DMS79 (cell line): ENCODE measurements around the gene FRMPD1.

Experiments
- DNase-seq: peaks from one replicate; lab custom pipeline; 2025; lab: John Stamatoyannopoulos, UW

FRMPD1 gene

GRCh38 chr9:37626708-37627292, 24.0 kb upstream of the FRMPD1 start:
- peak; percentile 6 for DNase-seq

DNA sequence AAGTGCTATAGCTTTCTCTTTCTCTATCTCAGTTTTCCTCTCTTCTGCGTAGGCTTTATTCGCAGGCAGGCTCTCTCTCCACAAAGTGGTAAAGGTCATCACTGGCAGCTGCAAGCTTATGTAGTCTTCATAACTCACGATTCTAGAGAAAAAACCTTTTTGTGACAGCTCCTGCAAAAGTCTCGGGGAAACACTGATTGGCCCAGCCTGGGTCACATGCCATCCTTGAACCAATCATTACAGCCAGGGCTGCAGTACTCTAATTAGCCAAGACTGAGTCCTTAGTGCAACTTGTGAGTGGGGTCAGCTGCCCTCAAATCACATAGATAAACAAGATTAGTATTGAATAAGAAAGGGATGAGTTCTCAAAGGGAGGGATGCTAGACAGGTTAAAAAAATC, 18.3 kb upstream of the FRMPD1 start:
- DNase-seq, result no peak

GRCh38 chr9:37635808-37636207, 14.9 kb upstream of the FRMPD1 start:
- DNase-seq, result no peak

DNA sequence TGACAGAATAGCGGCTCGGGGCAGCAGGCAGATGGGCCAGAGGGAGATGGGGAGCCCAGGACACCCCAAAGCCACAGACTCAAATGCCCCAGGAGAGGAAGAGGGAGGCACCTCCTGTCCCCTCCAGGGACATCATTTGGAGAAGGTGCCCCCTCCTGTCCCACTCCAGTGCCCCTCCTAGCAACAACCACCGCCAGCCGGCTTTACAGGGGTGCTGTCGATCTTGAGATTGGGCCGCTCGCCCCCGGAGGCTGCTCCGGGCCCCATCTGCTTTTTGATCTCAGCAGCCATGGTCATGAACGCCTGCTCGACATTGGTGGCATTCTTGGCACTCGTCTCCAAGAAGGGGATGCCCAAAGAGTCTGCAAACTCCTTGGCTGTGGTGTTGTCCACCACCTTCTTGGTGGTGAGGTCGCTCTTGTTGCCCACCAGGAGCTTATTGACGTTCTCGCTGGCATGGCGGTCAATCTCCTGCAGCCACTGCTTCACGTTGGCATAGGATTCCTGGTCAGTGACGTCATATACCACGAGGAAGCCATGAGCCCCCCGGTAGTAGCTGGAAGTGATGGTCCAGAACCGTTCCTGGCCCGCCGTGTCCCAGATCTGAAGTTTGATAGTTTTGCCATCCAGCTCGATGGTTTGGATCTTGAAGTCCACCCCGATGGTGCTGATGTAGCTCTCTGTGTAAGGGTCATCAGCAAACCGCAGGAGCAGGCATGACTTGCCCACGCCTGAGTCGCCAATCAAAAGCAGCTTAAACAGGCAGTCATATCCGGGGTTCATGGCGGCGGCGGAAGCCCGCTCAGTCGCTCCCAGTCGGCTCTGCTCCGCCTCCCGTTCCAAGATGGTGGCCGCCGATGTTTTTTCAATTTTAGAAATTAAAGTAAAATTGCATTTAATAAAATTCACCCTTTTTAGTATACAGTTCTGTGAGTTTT, 14.0 kb upstream of the FRMPD1 start:
- no peak for DNase-seq

- no peak for DNase-seq
These were observed 11.5 kb upstream of the FRMPD1 start for GRCh38 chr9:37639109-37639762.

DNA sequence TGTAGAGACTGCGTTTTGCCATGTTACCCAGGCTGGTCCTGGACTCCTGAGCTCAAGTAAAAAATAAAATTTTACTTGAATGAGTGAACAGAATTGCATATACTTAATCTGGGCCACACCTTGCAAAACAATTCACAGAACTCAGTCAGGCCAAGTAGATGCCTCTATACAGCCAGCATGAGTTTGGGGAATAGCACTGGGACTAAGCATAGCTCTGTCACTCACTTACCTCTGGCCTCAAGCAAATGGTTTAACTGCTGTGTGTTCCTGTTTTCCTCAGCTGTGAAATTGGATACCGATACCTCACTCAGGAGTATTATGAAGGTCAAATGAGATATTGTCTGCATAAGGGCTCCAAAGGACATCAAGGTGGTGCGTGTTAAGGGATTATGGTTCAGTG, 10.9 kb upstream of the FRMPD1 start:
- no peak for DNase-seq

DNA sequence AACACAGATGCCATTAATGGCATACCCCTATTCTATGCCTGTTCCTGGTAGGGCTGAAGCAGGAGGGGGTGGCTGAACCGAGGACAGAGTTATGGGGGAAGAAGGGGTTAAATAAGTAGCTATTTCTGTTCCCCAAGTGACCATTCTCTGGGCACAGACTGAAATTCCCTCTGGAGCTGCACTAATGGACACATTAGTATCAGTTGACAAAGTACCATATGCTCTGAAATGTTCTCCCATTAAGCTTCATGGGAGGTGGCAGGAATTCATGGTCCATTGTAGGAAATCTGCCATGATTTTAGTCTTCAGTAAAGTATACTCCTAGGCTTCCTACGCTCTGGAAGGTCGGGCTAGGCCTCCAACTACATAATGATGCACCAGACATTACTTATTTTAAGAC, 10.5 kb upstream of the FRMPD1 start:
- DNase-seq, result no peak

GRCh38 chr9:37641331-37641730, 9.4 kb upstream of the FRMPD1 start:
- no peak for DNase-seq

DNA sequence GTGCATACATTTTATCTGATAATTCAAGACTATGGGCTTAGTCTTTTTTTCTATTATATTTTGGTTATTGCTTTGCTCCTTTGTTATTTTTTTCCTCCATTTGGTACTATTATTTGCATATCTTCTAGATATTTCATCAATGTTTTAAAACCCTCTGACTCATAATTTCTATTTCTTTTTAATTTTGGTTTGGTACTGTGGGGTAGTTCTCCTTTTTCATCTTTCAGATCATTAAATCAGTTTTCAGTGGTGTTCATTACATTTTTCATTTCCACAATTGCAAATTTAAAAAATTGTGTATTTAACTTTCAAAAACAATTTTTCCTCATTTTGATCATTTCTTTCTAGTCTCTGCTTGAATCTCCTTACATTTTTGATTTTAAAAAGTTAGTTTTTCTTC, 7.5 kb upstream of the FRMPD1 start:
- no peak for DNase-seq

GRCh38 chr9:37645903-37646506, 4.7 kb upstream of the FRMPD1 start:
- DNase-seq, result peak; percentile 94

DNA sequence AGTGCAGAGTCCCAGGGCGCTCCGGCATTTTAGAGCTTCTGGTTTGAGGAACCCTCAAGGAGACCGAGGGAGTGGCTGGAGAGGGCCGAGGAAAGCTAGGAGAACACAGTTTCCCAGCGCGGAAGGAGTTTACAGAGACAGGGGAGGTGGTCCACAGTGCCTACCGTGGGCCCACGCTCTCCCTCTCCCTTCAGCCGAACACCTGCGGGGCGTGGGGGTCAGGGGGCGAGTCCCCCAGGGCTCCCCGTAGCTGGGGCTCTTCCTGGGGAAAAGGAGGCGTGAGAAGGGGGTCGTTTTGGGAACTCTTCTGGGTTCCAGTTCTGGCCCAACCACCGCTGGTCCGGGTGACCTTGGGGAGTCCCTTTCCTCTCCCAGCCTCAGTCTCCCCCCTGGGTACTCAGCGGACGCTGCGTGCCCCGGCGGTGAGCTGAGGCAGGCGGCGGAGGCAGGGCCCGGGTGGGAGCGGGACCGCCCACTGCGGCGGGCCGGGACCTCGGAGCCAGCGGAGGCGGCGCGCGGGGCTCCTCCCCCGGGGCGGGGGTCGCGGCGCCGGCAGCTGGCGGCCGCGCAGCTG, 368 bp upstream of the FRMPD1 start:
- no peak for DNase-seq

GRCh38 chr9:37652261-37652660, 1.5 kb downstream of the FRMPD1 start:
- no peak for DNase-seq

- no peak for DNase-seq
These were observed 2.6 kb downstream of the FRMPD1 start for GRCh38 chr9:37653385-37653784.

- no peak for DNase-seq
These were observed 6.2 kb downstream of the FRMPD1 start for GRCh38 chr9:37656936-37657335.

GRCh38 chr9:37660691-37661090, 9.9 kb downstream of the FRMPD1 start:
- DNase-seq, result no peak

- no peak for DNase-seq
These were observed 13.2 kb downstream of the FRMPD1 start for GRCh38 chr9:37663926-37664325.

- no peak for DNase-seq
These were observed 17.0 kb downstream of the FRMPD1 start for GRCh38 chr9:37667706-37668105.

GRCh38 chr9:37668116-37668601, 17.4 kb downstream of the FRMPD1 start:
- DNase-seq, result peak; percentile 57

- DNase-seq, result no peak
These were observed 18.5 kb downstream of the FRMPD1 start for GRCh38 chr9:37669232-37669631.

- DNase-seq, result peak; percentile 61
These were observed 24.9 kb downstream of the FRMPD1 start for GRCh38 chr9:37675661-37676060.

DNA sequence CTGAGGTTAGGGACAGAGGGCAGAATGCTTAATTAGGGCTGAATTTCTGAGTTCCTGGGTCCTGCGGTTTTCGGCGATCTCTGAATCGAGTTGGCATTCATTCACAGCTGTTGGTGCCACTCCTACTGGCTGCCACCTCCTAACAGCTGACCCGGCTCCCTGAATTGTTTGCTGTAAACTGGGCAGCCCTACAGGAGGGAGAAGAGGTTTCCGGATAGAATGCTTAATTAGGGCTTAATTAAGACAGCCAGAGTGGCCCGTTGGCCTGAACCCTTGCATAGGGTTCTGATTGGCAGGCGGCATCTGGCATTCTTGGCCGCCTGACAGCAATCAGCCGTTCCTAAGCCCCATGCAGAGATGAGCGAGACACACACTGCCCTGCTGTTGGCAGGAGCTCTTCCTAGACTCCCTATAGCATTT, 25.7 kb downstream of the FRMPD1 start:
- DNase-seq, result peak; percentile 42

GRCh38 chr9:37677435-37677834, 26.7 kb downstream of the FRMPD1 start:
- DNase-seq, result no peak
